Stimulated activated effector memory CD8-positive, alpha-beta T cell treated with anti-CD3 and anti-CD28 coated beads, Interleukin-12 subunit alpha, Interleukin-12 subunit beta, amount 100 ng/mL, for 72 hours (primary cell): ENCODE data around the gene PTBP3.
A peak's percentile ranks its signal among the peaks of the same experiment; 100 is the strongest.
"Not testable (repeated sequence)": the region's sequence is repeated elsewhere in the genome, so short reads cannot be mapped to it uniquely, and the experiment has no call there.

Experiments
- ATAC-seq: fragments of 150-1000 bp; cut with Tn5 transposase; 2 replicates; pipeline ENCODE4 v1.10.0; 2021
- DNase-seq, 2 donors: peaks; one replicate each; pipeline ENCODE4 v3.0.0; 2021 to 2022; ENCODE audit warnings: low spot score in 2 of 2
- H3K27ac Mint-ChIP-seq: one replicate; pipeline ENCODE4 v1.8.0; 2022; ENCODE audit warnings: mild to moderate bottlenecking, mixed read lengths
- H3K36me3 Mint-ChIP-seq: one replicate; pipeline ENCODE4 v1.8.0; 2022; ENCODE audit warnings: mild to moderate bottlenecking, mixed read lengths
- H3K4me1 Mint-ChIP-seq: one replicate; pipeline ENCODE4 v1.8.0; 2022; ENCODE audit warnings: mixed read lengths
- H3K4me3 Mint-ChIP-seq: one replicate; pipeline ENCODE4 v1.8.0; 2022; ENCODE audit warnings: mild to moderate bottlenecking, mixed read lengths
- H3K9me3 Mint-ChIP-seq: one replicate; pipeline ENCODE4 v1.8.0; 2022; ENCODE audit warnings: mixed read lengths

PTBP3 gene

GRCh38 chr9:112190320-112190719 is 143.1 kb downstream of the PTBP3 start:
- not testable (repeated sequence) for DNase-seq, H3K9me3 Mint-ChIP-seq, H3K27ac Mint-ChIP-seq, H3K4me3 Mint-ChIP-seq, H3K4me1 Mint-ChIP-seq, H3K36me3 Mint-ChIP-seq, ATAC-seq

- Mint-ChIP-seq H3K36me3 (no peaks in the 10 kb centered on the region), H3K27ac (no peak overlapping the region), H3K9me3 (no peaks in the 10 kb centered on the region), H3K4me3 (no peak overlapping the region), H3K4me1 (no peaks in the 10 kb centered on the region)
- DNase-seq (no peak), ATAC-seq (no peak)
Observed at GRCh38 chr9:112188884-112189283, 144.5 kb downstream of the PTBP3 start.

- Mint-ChIP-seq H3K27ac (no peak overlapping the region), H3K36me3 (no peaks in the 10 kb centered on the region), H3K4me3 (no peak overlapping the region), H3K4me1 (peaks cover 6% of the 10 kb centered on the region), H3K9me3 (peaks cover 7% of the 10 kb centered on the region)
- ATAC-seq (no peak), DNase-seq (no peak)
Observed at GRCh38 chr9:112187404-112187803, 146.0 kb downstream of the PTBP3 start.

- no peak for DNase-seq
- peaks cover 9% of the 10 kb centered on the region for H3K4me1 Mint-ChIP-seq
- peaks cover 7% of the 10 kb centered on the region for H3K9me3 Mint-ChIP-seq
- ATAC-seq, result no peak
- no peaks in the 10 kb centered on the region for H3K36me3 Mint-ChIP-seq
- H3K4me3 Mint-ChIP-seq, result no peak overlapping the region
- no peak overlapping the region for H3K27ac Mint-ChIP-seq
Observed at GRCh38 chr9:112186695-112187094, 146.7 kb downstream of the PTBP3 start.

- Mint-ChIP-seq H3K27ac (no peak overlapping the region), H3K4me3 (no peak overlapping the region), H3K4me1 (peaks cover 25% of the 10 kb centered on the region), H3K36me3 (peaks cover 6% of the 10 kb centered on the region), H3K9me3 (peaks cover 7% of the 10 kb centered on the region)
- no peak for ATAC-seq
- DNase-seq, result no peak
Observed at GRCh38 chr9:112184946-112185345, 148.5 kb downstream of the PTBP3 start.

- ATAC-seq (no peak), DNase-seq (no peak)
- peaks cover 7% of the 10 kb centered on the region for H3K9me3 Mint-ChIP-seq
- peaks cover 30% of the 10 kb centered on the region for H3K4me1 Mint-ChIP-seq
- H3K4me3 Mint-ChIP-seq, result no peak overlapping the region
- H3K27ac Mint-ChIP-seq, result no peak overlapping the region
- H3K36me3 Mint-ChIP-seq, result peaks cover 6% of the 10 kb centered on the region
Observed at GRCh38 chr9:112184221-112184620, 149.2 kb downstream of the PTBP3 start.

GRCh38 chr9:112180387-112180881 is 153.0 kb downstream of the PTBP3 start:
- peak; percentile 95 for ATAC-seq
- H3K4me1 Mint-ChIP-seq, result peaks cover 52% of the 10 kb centered on the region
- peaks cover 7% of the 10 kb centered on the region for H3K9me3 Mint-ChIP-seq
- DNase-seq, result peak in 1 of 2 donors; percentile 64
- H3K27ac Mint-ChIP-seq, result peak overlapping the region; percentile 69
- H3K36me3 Mint-ChIP-seq, result peaks cover 6% of the 10 kb centered on the region
- H3K4me3 Mint-ChIP-seq, result peak overlapping the region; percentile 46

GRCh38 chr9:112179816-112180215 is 153.6 kb downstream of the PTBP3 start:
- Mint-ChIP-seq H3K4me1 (peaks cover 56% of the 10 kb centered on the region), H3K27ac (no peak overlapping the region), H3K4me3 (no peak overlapping the region), H3K9me3 (peaks cover 7% of the 10 kb centered on the region), H3K36me3 (peaks cover 6% of the 10 kb centered on the region)
- ATAC-seq (no peak), DNase-seq (no peak)

GRCh38 chr9:112176524-112176923 is 156.9 kb downstream of the PTBP3 start:
- ATAC-seq (no peak), DNase-seq (no peak)
- H3K9me3 Mint-ChIP-seq, result no peaks in the 10 kb centered on the region
- H3K4me3 Mint-ChIP-seq, result no peak overlapping the region
- H3K36me3 Mint-ChIP-seq, result peaks cover 6% of the 10 kb centered on the region
- H3K27ac Mint-ChIP-seq, result no peak overlapping the region
- H3K4me1 Mint-ChIP-seq, result peaks cover 68% of the 10 kb centered on the region

GRCh38 chr9:112175796-112176315 is 157.6 kb downstream of the PTBP3 start:
- H3K4me1 Mint-ChIP-seq, result peaks cover 61% of the 10 kb centered on the region
- H3K4me3 Mint-ChIP-seq, result peak overlapping the region; percentile 54
- no peaks in the 10 kb centered on the region for H3K9me3 Mint-ChIP-seq
- DNase-seq (no peak), ATAC-seq (no peak)
- H3K27ac Mint-ChIP-seq, result peak overlapping the region; percentile 71
- H3K36me3 Mint-ChIP-seq, result peaks cover under 1% of the 10 kb centered on the region

- Mint-ChIP-seq H3K4me3 (peak within 1 kb of the TSS; percentile 86), H3K9me3 (no peaks in the 10 kb centered on the region), H3K4me1 (peaks cover 60% of the 10 kb centered on the region), H3K27ac (peak within 1 kb of the TSS; percentile 93), H3K36me3 (no peaks in the 10 kb centered on the region)
- peak; percentile 68 for ATAC-seq
- peak; percentile 29 to 66 for DNase-seq
Observed at GRCh38 chr9:112174965-112175795, 158.2 kb downstream of the PTBP3 start, which contains the start of gene SUSD1. SUSD1 (minus strand) TSS chr9:112175297; CDS start chr9:112175235, 62 bp downstream.

GRCh38 chr9:112174222-112174964 is 159.0 kb downstream of the PTBP3 start:
- ATAC-seq (peak; percentile 93), DNase-seq (peak; percentile 62 to 85)
- H3K4me3 Mint-ChIP-seq, result peak overlapping the region; percentile 86
- H3K27ac Mint-ChIP-seq, result peak overlapping the region; percentile 93
- H3K4me1 Mint-ChIP-seq, result peaks cover 60% of the 10 kb centered on the region
- H3K36me3 Mint-ChIP-seq, result no peaks in the 10 kb centered on the region
- H3K9me3 Mint-ChIP-seq, result no peaks in the 10 kb centered on the region

GRCh38 chr9:112173489-112174221 is 159.8 kb downstream of the PTBP3 start:
- Mint-ChIP-seq H3K36me3 (no peaks in the 10 kb centered on the region), H3K9me3 (no peaks in the 10 kb centered on the region), H3K27ac (peak overlapping the region; percentile 93), H3K4me1 (peaks cover 66% of the 10 kb centered on the region), H3K4me3 (peak overlapping the region; percentile 86)
- ATAC-seq (no peak), DNase-seq (no peak)

GRCh38 chr9:112170968-112171367 is 162.5 kb downstream of the PTBP3 start:
- H3K36me3 Mint-ChIP-seq, result no peaks in the 10 kb centered on the region

GRCh38 chr9:112170235-112170634 is 163.2 kb downstream of the PTBP3 start:
- Mint-ChIP-seq H3K27ac (no peak overlapping the region), H3K9me3 (no peaks in the 10 kb centered on the region), H3K4me1 (peaks cover 68% of the 10 kb centered on the region), H3K36me3 (no peaks in the 10 kb centered on the region), H3K4me3 (no peak overlapping the region)
- no peak for DNase-seq
- ATAC-seq, result no peak

More at GRCh38 chr9:112170968-112171367, 162.5 kb downstream of the PTBP3 start:
- Mint-ChIP-seq H3K9me3 (no peaks in the 10 kb centered on the region), H3K4me3 (no peak overlapping the region), H3K4me1 (peaks cover 68% of the 10 kb centered on the region), H3K27ac (no peak overlapping the region)
- no peak for DNase-seq
- no peak for ATAC-seq
